WTC11 (cell line): ENCODE measurements around the gene MYO19. TPM values are rescaled to one million over a fixed set of nuclear protein-coding genes. Genes with fewer than 3 reads are reported as not detected.

Experiments used
- CBFB ChIP-seq: sonication (generic); formaldehyde crosslinking; IDR thresholded peaks from 2 replicates; pipeline ENCODE4 v1.8.1; 2022; ENCODE audit warnings: mild to moderate bottlenecking, low read depth, missing genetic modification reagents
- CREB1 ChIP-seq: sonication (generic); formaldehyde crosslinking; IDR thresholded peaks from 2 replicates; pipeline ENCODE4 v1.8.0; 2023; ENCODE audit warnings: mild to moderate bottlenecking, missing genetic modification reagents
- ESRRA ChIP-seq: sonication (generic); formaldehyde crosslinking; IDR thresholded peaks from 2 replicates; pipeline ENCODE4 v1.8.1; 2022; ENCODE audit warnings: mild to moderate bottlenecking, missing genetic modification reagents, borderline replicate concordance
- GRHL2 ChIP-seq: fragments of 250-450 bp; sonication (Bioruptor Pico); IDR thresholded peaks from 2 replicates; pipeline ENCODE4 v1.8.0; 2022; ENCODE audit warnings: mild to moderate bottlenecking, moderate library complexity; ENCODE audit not compliant: insufficient replicate concordance, severe bottlenecking
- GTF2I ChIP-seq: fragments of 250-450 bp; sonication (Bioruptor Pico); conservative IDR thresholded peaks from 2 replicates; pipeline ENCODE4 v1.4.0; 2021; ENCODE audit warnings: mild to moderate bottlenecking
- IRF2 ChIP-seq: sonication (generic); formaldehyde crosslinking; IDR thresholded peaks from 2 replicates; pipeline ENCODE4 v1.8.0; 2022; ENCODE audit warnings: low read depth, missing genetic modification reagents, borderline replicate concordance
- MYBL2 ChIP-seq: sonication (generic); formaldehyde crosslinking; IDR thresholded peaks from 2 replicates; pipeline ENCODE4 v1.8.1; 2023; ENCODE audit warnings: mild to moderate bottlenecking, moderate library complexity, missing genetic modification reagents
- NFATC4 ChIP-seq: fragments of 250-450 bp; sonication (Bioruptor Pico); IDR thresholded peaks from 2 replicates; pipeline ENCODE4 v1.9.0; 2021; ENCODE audit warnings: mild to moderate bottlenecking
- NR1H2 ChIP-seq: sonication (generic); formaldehyde crosslinking; IDR thresholded peaks from 2 replicates; pipeline ENCODE4 v1.9.0; 2021; ENCODE audit warnings: mild to moderate bottlenecking, moderate library complexity, missing genetic modification reagents
- NR2C2 ChIP-seq: sonication (generic); formaldehyde crosslinking; IDR thresholded peaks from 2 replicates; pipeline ENCODE4 v1.8.0; 2022; ENCODE audit warnings: mild to moderate bottlenecking, missing genetic modification reagents
- OVOL2 ChIP-seq: fragments of 250-450 bp; sonication (Bioruptor Pico); IDR thresholded peaks from 2 replicates; pipeline ENCODE4 v1.9.0; 2021; ENCODE audit warnings: mild to moderate bottlenecking, borderline replicate concordance
- TEAD4 ChIP-seq: sonication (generic); formaldehyde crosslinking; IDR thresholded peaks from 2 replicates; pipeline ENCODE4 v1.8.0; 2022; ENCODE audit warnings: mild to moderate bottlenecking, missing genetic modification reagents
- total RNA-seq: library from RNA; stranded (reverse); gene quantifications from 3 replicates; pipeline ENCODE4 v1.2.3, GENCODE V29; 2021
- TF ChIP-seq, protein P1 (sequence below): sonication (generic); formaldehyde crosslinking; IDR thresholded peaks from 2 replicates; pipeline ENCODE4 v1.8.1; 2023; ENCODE audit warnings: mild to moderate bottlenecking, missing genetic modification reagents
- TF ChIP-seq, protein P2 (sequence below): fragments of 250-450 bp; sonication (Bioruptor Pico); IDR thresholded peaks from 2 replicates; pipeline ENCODE4 v2.1.2; 2022; ENCODE audit warnings: mild to moderate bottlenecking, moderate library complexity
- TF ChIP-seq, protein P3 (sequence below): fragments of 250-450 bp; sonication (Bioruptor Pico); IDR thresholded peaks from 2 replicates; pipeline ENCODE4 v1.8.0; 2021; ENCODE audit warnings: mild to moderate bottlenecking
- TF ChIP-seq, protein P4 (sequence below): fragments of 200-600 bp; IDR thresholded peaks from 2 replicates; pipeline ENCODE4 v1.8.0; 2022; ENCODE audit warnings: antibody characterized with exemption
- TF ChIP-seq, protein P5 (sequence below): fragments of 250-450 bp; sonication (Bioruptor Pico); IDR thresholded peaks from 2 replicates; pipeline ENCODE4 v1.9.0; 2021; ENCODE audit warnings: mild to moderate bottlenecking
- TF ChIP-seq, protein P6 (sequence below): sonication (generic); formaldehyde crosslinking; IDR thresholded peaks from 2 replicates; pipeline ENCODE4 v1.8.1; 2022; ENCODE audit warnings: mild to moderate bottlenecking, moderate library complexity, missing genetic modification reagents
- TF ChIP-seq, protein P7 (sequence below): sonication (generic); formaldehyde crosslinking; IDR thresholded peaks from 2 replicates; pipeline ENCODE4 v1.8.0; 2022; ENCODE audit warnings: mild to moderate bottlenecking, missing genetic modification reagents
- TF ChIP-seq, protein P8 (sequence below): sonication (generic); formaldehyde crosslinking; IDR thresholded peaks from 2 replicates; pipeline ENCODE4 v1.8.1; 2023; ENCODE audit warnings: mild to moderate bottlenecking, moderate library complexity, missing genetic modification reagents
- TF ChIP-seq, protein P9 (sequence below): sonication (generic); formaldehyde crosslinking; IDR thresholded peaks from 2 replicates; pipeline ENCODE4 v1.8.1; 2023; ENCODE audit warnings: mild to moderate bottlenecking, missing genetic modification reagents, moderate library complexity
- TF ChIP-seq, protein P10 (sequence below): sonication (generic); formaldehyde crosslinking; IDR thresholded peaks from 2 replicates; pipeline ENCODE4 v1.8.1; 2022; ENCODE audit warnings: missing genetic modification reagents, borderline replicate concordance
- TF ChIP-seq, protein P11 (sequence below): sonication (generic); formaldehyde crosslinking; conservative IDR thresholded peaks from 2 replicates; pipeline ENCODE4 v1.8.1; 2022; ENCODE audit warnings: mild to moderate bottlenecking, missing genetic modification reagents

The MYO19 gene
- total RNA-seq, 1 experiment from 2014 or later = 146 TPM

DNA sequence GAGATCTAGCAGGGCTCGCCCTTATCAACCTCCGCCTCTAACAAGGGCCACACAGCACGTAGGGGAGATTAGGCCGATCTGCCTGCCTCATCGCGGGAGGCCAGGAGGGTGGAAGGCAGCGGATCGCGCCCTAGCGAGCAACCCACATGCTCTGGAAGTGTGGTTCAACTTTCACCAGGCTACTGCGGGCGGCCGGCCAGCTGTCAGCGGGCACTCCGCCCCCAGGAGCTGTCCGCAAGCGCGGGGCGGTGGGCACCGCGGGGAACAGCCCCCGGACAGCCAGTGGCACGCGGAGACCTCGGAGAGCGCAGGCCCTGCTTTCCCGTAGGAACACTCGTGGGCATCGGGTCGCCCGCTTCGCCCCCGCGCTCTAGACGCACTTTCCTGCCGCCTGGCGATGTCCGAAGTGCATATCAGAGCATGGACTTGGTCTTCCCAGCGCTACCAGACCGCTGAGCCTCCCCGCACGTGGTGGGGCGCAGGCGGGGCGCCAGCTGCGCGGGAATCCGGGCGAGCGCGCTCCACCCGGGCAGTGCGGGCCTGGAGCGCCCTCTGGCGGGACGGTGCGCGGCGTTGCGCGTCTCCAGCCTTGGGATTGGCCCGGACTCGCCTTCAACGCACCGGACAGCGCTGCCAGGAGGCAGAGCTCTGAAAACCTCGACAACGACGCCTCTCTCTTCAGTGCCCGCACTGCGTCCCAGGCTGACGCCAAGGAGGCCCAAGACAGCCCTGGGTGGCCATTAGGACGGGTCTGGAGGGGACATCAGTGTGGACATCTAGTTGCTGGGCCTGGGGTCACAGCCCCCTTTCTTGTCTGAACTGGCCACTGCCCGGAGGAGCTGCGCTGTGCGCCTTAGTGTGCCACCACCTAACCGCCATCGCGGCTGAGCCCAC is 51.8 kb downstream of the MYO19 start (continued):
- TF ChIP-seq, protein P1, sequence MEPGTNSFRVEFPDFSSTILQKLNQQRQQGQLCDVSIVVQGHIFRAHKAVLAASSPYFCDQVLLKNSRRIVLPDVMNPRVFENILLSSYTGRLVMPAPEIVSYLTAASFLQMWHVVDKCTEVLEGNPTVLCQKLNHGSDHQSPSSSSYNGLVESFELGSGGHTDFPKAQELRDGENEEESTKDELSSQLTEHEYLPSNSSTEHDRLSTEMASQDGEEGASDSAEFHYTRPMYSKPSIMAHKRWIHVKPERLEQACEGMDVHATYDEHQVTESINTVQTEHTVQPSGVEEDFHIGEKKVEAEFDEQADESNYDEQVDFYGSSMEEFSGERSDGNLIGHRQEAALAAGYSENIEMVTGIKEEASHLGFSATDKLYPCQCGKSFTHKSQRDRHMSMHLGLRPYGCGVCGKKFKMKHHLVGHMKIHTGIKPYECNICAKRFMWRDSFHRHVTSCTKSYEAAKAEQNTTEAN = peak; percentile 100
- TF ChIP-seq NFATC4 (CRISPR knock-in tag) = no peak
- TF ChIP-seq, protein P2, sequence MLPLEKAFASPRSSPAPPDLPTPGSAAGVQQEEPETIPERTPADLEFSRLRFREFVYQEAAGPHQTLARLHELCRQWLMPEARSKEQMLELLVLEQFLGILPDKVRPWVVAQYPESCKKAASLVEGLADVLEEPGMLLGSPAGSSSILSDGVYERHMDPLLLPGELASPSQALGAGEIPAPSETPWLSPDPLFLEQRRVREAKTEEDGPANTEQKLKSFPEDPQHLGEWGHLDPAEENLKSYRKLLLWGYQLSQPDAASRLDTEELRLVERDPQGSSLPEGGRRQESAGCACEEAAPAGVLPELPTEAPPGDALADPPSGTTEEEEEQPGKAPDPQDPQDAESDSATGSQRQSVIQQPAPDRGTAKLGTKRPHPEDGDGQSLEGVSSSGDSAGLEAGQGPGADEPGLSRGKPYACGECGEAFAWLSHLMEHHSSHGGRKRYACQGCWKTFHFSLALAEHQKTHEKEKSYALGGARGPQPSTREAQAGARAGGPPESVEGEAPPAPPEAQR (CRISPR knock-in tag) = no peak
- no peak for TF ChIP-seq OVOL2 (CRISPR knock-in tag)
- TF ChIP-seq CREB1 (CRISPR knock-in tag) = peak; percentile 99
- TF ChIP-seq, protein P3, sequence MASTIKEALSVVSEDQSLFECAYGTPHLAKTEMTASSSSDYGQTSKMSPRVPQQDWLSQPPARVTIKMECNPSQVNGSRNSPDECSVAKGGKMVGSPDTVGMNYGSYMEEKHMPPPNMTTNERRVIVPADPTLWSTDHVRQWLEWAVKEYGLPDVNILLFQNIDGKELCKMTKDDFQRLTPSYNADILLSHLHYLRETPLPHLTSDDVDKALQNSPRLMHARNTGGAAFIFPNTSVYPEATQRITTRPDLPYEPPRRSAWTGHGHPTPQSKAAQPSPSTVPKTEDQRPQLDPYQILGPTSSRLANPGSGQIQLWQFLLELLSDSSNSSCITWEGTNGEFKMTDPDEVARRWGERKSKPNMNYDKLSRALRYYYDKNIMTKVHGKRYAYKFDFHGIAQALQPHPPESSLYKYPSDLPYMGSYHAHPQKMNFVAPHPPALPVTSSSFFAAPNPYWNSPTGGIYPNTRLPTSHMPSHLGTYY = no peak
- TF ChIP-seq, protein P4, sequence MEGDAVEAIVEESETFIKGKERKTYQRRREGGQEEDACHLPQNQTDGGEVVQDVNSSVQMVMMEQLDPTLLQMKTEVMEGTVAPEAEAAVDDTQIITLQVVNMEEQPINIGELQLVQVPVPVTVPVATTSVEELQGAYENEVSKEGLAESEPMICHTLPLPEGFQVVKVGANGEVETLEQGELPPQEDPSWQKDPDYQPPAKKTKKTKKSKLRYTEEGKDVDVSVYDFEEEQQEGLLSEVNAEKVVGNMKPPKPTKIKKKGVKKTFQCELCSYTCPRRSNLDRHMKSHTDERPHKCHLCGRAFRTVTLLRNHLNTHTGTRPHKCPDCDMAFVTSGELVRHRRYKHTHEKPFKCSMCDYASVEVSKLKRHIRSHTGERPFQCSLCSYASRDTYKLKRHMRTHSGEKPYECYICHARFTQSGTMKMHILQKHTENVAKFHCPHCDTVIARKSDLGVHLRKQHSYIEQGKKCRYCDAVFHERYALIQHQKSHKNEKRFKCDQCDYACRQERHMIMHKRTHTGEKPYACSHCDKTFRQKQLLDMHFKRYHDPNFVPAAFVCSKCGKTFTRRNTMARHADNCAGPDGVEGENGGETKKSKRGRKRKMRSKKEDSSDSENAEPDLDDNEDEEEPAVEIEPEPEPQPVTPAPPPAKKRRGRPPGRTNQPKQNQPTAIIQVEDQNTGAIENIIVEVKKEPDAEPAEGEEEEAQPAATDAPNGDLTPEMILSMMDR = peak; percentile 78
- no peak for TF ChIP-seq GTF2I (CRISPR knock-in tag)
- TF ChIP-seq, protein P5, sequence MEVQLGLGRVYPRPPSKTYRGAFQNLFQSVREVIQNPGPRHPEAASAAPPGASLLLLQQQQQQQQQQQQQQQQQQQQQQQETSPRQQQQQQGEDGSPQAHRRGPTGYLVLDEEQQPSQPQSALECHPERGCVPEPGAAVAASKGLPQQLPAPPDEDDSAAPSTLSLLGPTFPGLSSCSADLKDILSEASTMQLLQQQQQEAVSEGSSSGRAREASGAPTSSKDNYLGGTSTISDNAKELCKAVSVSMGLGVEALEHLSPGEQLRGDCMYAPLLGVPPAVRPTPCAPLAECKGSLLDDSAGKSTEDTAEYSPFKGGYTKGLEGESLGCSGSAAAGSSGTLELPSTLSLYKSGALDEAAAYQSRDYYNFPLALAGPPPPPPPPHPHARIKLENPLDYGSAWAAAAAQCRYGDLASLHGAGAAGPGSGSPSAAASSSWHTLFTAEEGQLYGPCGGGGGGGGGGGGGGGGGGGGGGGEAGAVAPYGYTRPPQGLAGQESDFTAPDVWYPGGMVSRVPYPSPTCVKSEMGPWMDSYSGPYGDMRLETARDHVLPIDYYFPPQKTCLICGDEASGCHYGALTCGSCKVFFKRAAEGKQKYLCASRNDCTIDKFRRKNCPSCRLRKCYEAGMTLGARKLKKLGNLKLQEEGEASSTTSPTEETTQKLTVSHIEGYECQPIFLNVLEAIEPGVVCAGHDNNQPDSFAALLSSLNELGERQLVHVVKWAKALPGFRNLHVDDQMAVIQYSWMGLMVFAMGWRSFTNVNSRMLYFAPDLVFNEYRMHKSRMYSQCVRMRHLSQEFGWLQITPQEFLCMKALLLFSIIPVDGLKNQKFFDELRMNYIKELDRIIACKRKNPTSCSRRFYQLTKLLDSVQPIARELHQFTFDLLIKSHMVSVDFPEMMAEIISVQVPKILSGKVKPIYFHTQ (CRISPR knock-in tag) = no peak
- TF ChIP-seq, protein P6, sequence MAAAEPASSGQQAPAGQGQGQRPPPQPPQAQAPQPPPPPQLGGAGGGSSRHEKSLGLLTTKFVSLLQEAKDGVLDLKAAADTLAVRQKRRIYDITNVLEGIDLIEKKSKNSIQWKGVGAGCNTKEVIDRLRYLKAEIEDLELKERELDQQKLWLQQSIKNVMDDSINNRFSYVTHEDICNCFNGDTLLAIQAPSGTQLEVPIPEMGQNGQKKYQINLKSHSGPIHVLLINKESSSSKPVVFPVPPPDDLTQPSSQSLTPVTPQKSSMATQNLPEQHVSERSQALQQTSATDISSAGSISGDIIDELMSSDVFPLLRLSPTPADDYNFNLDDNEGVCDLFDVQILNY (CRISPR knock-in tag) = peak; percentile 100
- TF ChIP-seq, protein P7, sequence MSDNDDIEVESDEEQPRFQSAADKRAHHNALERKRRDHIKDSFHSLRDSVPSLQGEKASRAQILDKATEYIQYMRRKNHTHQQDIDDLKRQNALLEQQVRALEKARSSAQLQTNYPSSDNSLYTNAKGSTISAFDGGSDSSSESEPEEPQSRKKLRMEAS (CRISPR knock-in tag) = peak; percentile 100
- TF ChIP-seq, protein P8, sequence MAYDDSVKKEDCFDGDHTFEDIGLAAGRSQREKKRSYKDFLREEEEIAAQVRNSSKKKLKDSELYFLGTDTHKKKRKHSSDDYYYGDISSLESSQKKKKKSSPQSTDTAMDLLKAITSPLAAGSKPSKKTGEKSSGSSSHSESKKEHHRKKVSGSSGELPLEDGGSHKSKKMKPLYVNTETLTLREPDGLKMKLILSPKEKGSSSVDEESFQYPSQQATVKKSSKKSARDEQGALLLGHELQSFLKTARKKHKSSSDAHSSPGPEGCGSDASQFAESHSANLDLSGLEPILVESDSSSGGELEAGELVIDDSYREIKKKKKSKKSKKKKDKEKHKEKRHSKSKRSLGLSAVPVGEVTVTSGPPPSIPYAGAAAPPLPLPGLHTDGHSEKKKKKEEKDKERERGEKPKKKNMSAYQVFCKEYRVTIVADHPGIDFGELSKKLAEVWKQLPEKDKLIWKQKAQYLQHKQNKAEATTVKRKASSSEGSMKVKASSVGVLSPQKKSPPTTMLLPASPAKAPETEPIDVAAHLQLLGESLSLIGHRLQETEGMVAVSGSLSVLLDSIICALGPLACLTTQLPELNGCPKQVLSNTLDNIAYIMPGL (CRISPR knock-in tag) = peak; percentile 100
- TF ChIP-seq IRF2 (CRISPR knock-in tag) = peak; percentile 96
- TF ChIP-seq, protein P9, sequence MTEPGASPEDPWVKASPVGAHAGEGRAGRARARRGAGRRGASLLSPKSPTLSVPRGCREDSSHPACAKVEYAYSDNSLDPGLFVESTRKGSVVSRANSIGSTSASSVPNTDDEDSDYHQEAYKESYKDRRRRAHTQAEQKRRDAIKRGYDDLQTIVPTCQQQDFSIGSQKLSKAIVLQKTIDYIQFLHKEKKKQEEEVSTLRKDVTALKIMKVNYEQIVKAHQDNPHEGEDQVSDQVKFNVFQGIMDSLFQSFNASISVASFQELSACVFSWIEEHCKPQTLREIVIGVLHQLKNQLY (CRISPR knock-in tag) = peak; percentile 99
- TF ChIP-seq GRHL2 (CRISPR knock-in tag) = no peak
- TF ChIP-seq, protein P10, sequence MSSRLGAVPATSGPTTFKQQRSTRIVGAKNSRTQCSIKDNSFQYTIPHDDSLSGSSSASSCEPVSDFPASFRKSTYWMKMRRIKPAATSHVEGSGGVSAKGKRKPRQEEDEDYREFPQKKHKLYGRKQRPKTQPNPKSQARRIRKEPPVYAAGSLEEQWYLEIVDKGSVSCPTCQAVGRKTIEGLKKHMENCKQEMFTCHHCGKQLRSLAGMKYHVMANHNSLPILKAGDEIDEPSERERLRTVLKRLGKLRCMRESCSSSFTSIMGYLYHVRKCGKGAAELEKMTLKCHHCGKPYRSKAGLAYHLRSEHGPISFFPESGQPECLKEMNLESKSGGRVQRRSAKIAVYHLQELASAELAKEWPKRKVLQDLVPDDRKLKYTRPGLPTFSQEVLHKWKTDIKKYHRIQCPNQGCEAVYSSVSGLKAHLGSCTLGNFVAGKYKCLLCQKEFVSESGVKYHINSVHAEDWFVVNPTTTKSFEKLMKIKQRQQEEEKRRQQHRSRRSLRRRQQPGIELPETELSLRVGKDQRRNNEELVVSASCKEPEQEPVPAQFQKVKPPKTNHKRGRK (CRISPR knock-in tag) = peak; percentile 93
- TF ChIP-seq NR2C2 (CRISPR knock-in tag) = peak; percentile 83
- peak; percentile 98 for TF ChIP-seq CBFB (CRISPR knock-in tag)
- peak; percentile 98 for TF ChIP-seq ESRRA (CRISPR knock-in tag)
- TF ChIP-seq TEAD4 (CRISPR knock-in tag) = peak; percentile 97
- TF ChIP-seq NR1H2 (CRISPR knock-in tag) = peak; percentile 95
- TF ChIP-seq, protein P11, sequence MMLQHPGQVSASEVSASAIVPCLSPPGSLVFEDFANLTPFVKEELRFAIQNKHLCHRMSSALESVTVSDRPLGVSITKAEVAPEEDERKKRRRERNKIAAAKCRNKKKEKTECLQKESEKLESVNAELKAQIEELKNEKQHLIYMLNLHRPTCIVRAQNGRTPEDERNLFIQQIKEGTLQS = peak; percentile 97
- TF ChIP-seq MYBL2 (CRISPR knock-in tag) = peak; percentile 99
